GM23248 (cell line): Measurements from ENCODE around the gene EFCAB10.
"Not testable (repeated sequence)": the region's sequence is repeated elsewhere in the genome, so short reads cannot be mapped to it uniquely, and the experiment has no call there.

Experiments used
- EZH2 ChIP-seq: fragments of 200-600 bp; sonication (generic); IDR thresholded peaks from 2 replicates; pipeline ENCODE4 v1.6.1; 2018; ENCODE audit warnings: antibody characterized with exemption, mild to moderate bottlenecking; ENCODE audit not compliant: insufficient read depth, poor library complexity, severe bottlenecking
- EZH2phosphoT487 ChIP-seq: fragments of 200-600 bp; sonication (generic); IDR thresholded peaks from 2 replicates; pipeline ENCODE4 v1.6.1; 2018; ENCODE audit warnings: antibody characterized with exemption, moderate library complexity, mild to moderate bottlenecking, low read depth; ENCODE audit not compliant: insufficient read depth

DNA sequence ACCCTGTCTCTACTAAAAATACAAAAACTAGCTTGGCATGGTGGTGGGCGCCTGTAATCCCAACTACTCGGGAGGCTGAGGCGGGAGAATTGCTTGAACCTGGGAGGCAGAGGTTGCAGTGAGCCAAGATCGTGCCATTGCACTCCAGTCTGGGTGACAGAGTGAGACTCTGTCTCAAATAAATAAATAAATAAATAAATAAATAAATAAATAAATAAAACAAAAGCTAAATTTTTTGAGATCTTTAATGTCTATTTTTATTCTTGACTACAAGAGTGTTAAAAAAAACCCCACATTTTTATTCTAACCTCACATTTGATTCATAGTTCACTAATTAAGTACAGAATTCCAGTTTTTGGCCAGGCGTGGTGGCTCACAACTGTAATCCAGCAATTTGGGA is 53.6 kb downstream of the EFCAB10 start:
- TF ChIP-seq EZH2, EZH2phosphoT487: not testable (repeated sequence)
